Thymus (tissue), 11 donors: Measurements from ENCODE around the gene APP. TPM values are rescaled to one million over a fixed set of nuclear protein-coding genes. Genes with fewer than 3 reads are reported as not detected.

Experiments used
- DNase-seq, 9 donors: peaks; one replicate each; pipeline ENCODE4 v3.0.0-alpha.2; 2013; ENCODE audit warnings: low spot score in 9 of 9, low read depth in 6 of 9, missing footprints in 1 of 9
- H3K27ac ChIP-seq, 2 donors: one replicate each; pipeline ENCODE4 v1.5.1; 2013; ENCODE audit warnings: control low read depth in 1 of 2, low read depth in 1 of 2, low read length in 1 of 2, mild to moderate bottlenecking in 1 of 2, moderate library complexity in 1 of 2
- H3K27me3 ChIP-seq, 2 donors: one replicate each; pipeline ENCODE4 v1.5.1; 2013; ENCODE audit warnings: low read length in 1 of 2; ENCODE audit not compliant: control insufficient read depth in 2 of 2, insufficient read depth in 1 of 2
- H3K36me3 ChIP-seq, 2 donors: one replicate each; pipeline ENCODE4 v1.5.1; 2013; ENCODE audit warnings: low read length in 1 of 2, mild to moderate bottlenecking in 1 of 2, moderate library complexity in 1 of 2; ENCODE audit not compliant: control insufficient read depth in 2 of 2, insufficient read depth in 2 of 2
- H3K4me1 ChIP-seq, 2 donors: one replicate each; pipeline ENCODE4 v1.5.1; 2013; ENCODE audit warnings: low read length in 2 of 2; ENCODE audit not compliant: control insufficient read depth in 2 of 2, insufficient read depth in 2 of 2
- H3K4me3 ChIP-seq, 2 donors: one replicate each; pipeline ENCODE4 v1.5.1; 2013; ENCODE audit warnings: low read length in 2 of 2, control low read depth in 1 of 2, mild to moderate bottlenecking in 1 of 2
- H3K9me3 ChIP-seq, 2 donors: one replicate each; pipeline ENCODE4 v1.5.1; 2013; ENCODE audit warnings: low read length in 1 of 2, mild to moderate bottlenecking in 1 of 2; ENCODE audit not compliant: control insufficient read depth in 2 of 2, insufficient read depth in 1 of 2
- WGBS: extraction: QIAGEN DNeasy Blood & Tissue Kit; methylation state at CpG from one replicate; pipeline ENCODE4 v1.1.7; 2013; 5-methylcytosine and 5-hydroxymethylcytosine counted together
- polyA plus RNA-seq: library from polyadenylated mRNA; stranded (reverse); fragments of 200-250 nt; gene quantifications from one replicate; pipeline ENCODE4 v1.2.3, GENCODE V29; 2013
- total RNA-seq: library from RNA; stranded (reverse); fragments of 120-200 nt; gene quantifications from one replicate; pipeline ENCODE4 v1.2.4, GENCODE V29; 2013
- donor health status: healthy.

Gene APP
- total and polyA plus RNA-seq, 2 donors = 110 to 152 TPM

- no peaks in the 10 kb centered on the region for H3K36me3 ChIP-seq
- WGBS = 89% methylated on average over 1 of the region's 1 CpG
- H3K9me3 ChIP-seq = no peaks in the 10 kb centered on the region
- DNase-seq = no peak
- H3K4me3 ChIP-seq = no peak overlapping the region
- no peaks in the 10 kb centered on the region for H3K27me3 ChIP-seq
- peaks cover 0 to 4% of the 10 kb centered on the region in 2 donors for H3K4me1 ChIP-seq
- H3K27ac ChIP-seq = no peak overlapping the region
These were observed 43.3 kb downstream of the APP start for GRCh38 chr21:26127073-26127814.

- H3K27me3 ChIP-seq = no peaks in the 10 kb centered on the region
- no peaks in the 10 kb centered on the region for H3K36me3 ChIP-seq
- 99% methylated on average over 4 of the region's 4 CpGs for WGBS
- H3K9me3 ChIP-seq = no peaks in the 10 kb centered on the region
- H3K27ac ChIP-seq = no peak overlapping the region
- no peak for DNase-seq
- peaks cover 0 to 4% of the 10 kb centered on the region in 2 donors for H3K4me1 ChIP-seq
- no peak overlapping the region for H3K4me3 ChIP-seq
These were observed 44.4 kb downstream of the APP start for GRCh38 chr21:26126168-26126553.

GRCh38 chr21:26125433-26126167, 45.0 kb downstream of the APP start:
- H3K27me3 ChIP-seq = no peaks in the 10 kb centered on the region
- no peak overlapping the region for H3K4me3 ChIP-seq
- DNase-seq = no peak
- no peaks in the 10 kb centered on the region for H3K9me3 ChIP-seq
- 96% methylated on average over 8 of the region's 8 CpGs for WGBS
- H3K4me1 ChIP-seq = peaks cover 0 to 4% of the 10 kb centered on the region in 2 donors
- H3K36me3 ChIP-seq = no peaks in the 10 kb centered on the region
- no peak overlapping the region for H3K27ac ChIP-seq

GRCh38 chr21:26124896-26125295, 45.7 kb downstream of the APP start:
- H3K27me3 ChIP-seq = no peaks in the 10 kb centered on the region
- no peaks in the 10 kb centered on the region for H3K9me3 ChIP-seq
- WGBS = 93% methylated on average over 7 of the region's 7 CpGs
- DNase-seq = no peak
- H3K36me3 ChIP-seq = no peaks in the 10 kb centered on the region
- H3K27ac ChIP-seq = peak overlapping the region in 1 of 2 donors; percentile 49
- no peak overlapping the region for H3K4me3 ChIP-seq
- H3K4me1 ChIP-seq = peaks cover 0 to 4% of the 10 kb centered on the region in 2 donors

- peaks cover 0 to 4% of the 10 kb centered on the region in 2 donors for H3K4me1 ChIP-seq
- WGBS = 79% methylated on average over 4 of the region's 4 CpGs
- H3K27ac ChIP-seq = peak overlapping the region in 1 of 2 donors; percentile 49
- no peaks in the 10 kb centered on the region for H3K27me3 ChIP-seq
- peak in 1 of 9 donors; percentile 25 for DNase-seq
- no peaks in the 10 kb centered on the region for H3K36me3 ChIP-seq
- H3K4me3 ChIP-seq = no peak overlapping the region
- no peaks in the 10 kb centered on the region for H3K9me3 ChIP-seq
These were observed 46.1 kb downstream of the APP start for GRCh38 chr21:26124421-26124833.

GRCh38 chr21:26123012-26123411, 47.6 kb downstream of the APP start:
- H3K36me3 ChIP-seq = no peaks in the 10 kb centered on the region
- H3K27me3 ChIP-seq = no peaks in the 10 kb centered on the region
- no peak for DNase-seq
- no peaks in the 10 kb centered on the region for H3K9me3 ChIP-seq
- WGBS = 91% methylated on average over 1 of the region's 1 CpG
- H3K4me3 ChIP-seq = no peak overlapping the region
- H3K4me1 ChIP-seq = peaks cover 0 to 4% of the 10 kb centered on the region in 2 donors
- no peak overlapping the region for H3K27ac ChIP-seq

GRCh38 chr21:26120828-26121227, 49.7 kb downstream of the APP start:
- H3K27me3 ChIP-seq = no peaks in the 10 kb centered on the region
- no peak overlapping the region for H3K27ac ChIP-seq
- no peak for DNase-seq
- no peaks in the 10 kb centered on the region for H3K9me3 ChIP-seq
- no peaks in the 10 kb centered on the region for H3K36me3 ChIP-seq
- 93% methylated on average over 4 of the region's 4 CpGs for WGBS
- no peak overlapping the region for H3K4me3 ChIP-seq
- H3K4me1 ChIP-seq = peaks cover 0 to 4% of the 10 kb centered on the region in 2 donors

GRCh38 chr21:26119906-26120305, 50.7 kb downstream of the APP start:
- Histone ChIP-seq H3K4me3 (no peak overlapping the region), H3K27me3 (no peaks in the 10 kb centered on the region), H3K4me1 (peaks cover 0 to 5% of the 10 kb centered on the region in 2 donors), H3K36me3 (no peaks in the 10 kb centered on the region), H3K27ac (no peak overlapping the region), H3K9me3 (no peaks in the 10 kb centered on the region)
- no peak for DNase-seq
- 99% methylated on average over 1 of the region's 1 CpG for WGBS

GRCh38 chr21:26118938-26119540, 51.5 kb downstream of the APP start:
- H3K4me1 ChIP-seq = peaks cover 0 to 2% of the 10 kb centered on the region in 2 donors
- no peak overlapping the region for H3K4me3 ChIP-seq
- H3K27ac ChIP-seq = no peak overlapping the region
- no peak for DNase-seq
- no peaks in the 10 kb centered on the region for H3K27me3 ChIP-seq
- no peaks in the 10 kb centered on the region for H3K36me3 ChIP-seq
- WGBS = 88% methylated on average over 2 of the region's 2 CpGs
- no peaks in the 10 kb centered on the region for H3K9me3 ChIP-seq
